Activated CD8-positive, alpha-beta memory T cell treated with anti-CD3 and anti-CD28 coated beads, Interleukin-2, amount 10 ng/mL, durations not matched to agents 7 days and 5 days (primary cell): ENCODE measurements around the gene PLBD2. TPM values are rescaled to one million over a fixed set of nuclear protein-coding genes. Genes with fewer than 3 reads are reported as not detected.

Experiments used
- ATAC-seq: fragments of 150-1000 bp; cut with Tn5 transposase; one replicate; pipeline ENCODE4 v1.10.0; 2021; ENCODE audit warnings: moderate library complexity
- CTCF ChIA-PET: fragments of 350-600 bp; sonication (Branson Sonifier 250); formaldehyde crosslinking; loops from one replicate; lab custom pipeline; 2021; ENCODE audit warnings: antibody characterized with exemption; lab: Charles Lee
- DNase-seq: peaks from one replicate; pipeline ENCODE4 v3.0.0-alpha.2; 2020
- H3K27ac Mint-ChIP-seq: one replicate; pipeline ENCODE4 v1.8.0; 2021; ENCODE audit warnings: mild to moderate bottlenecking, mixed read lengths
- H3K27me3 Mint-ChIP-seq: one replicate; pipeline ENCODE4 v1.8.0; 2021; ENCODE audit warnings: mixed read lengths
- H3K36me3 Mint-ChIP-seq: one replicate; pipeline ENCODE4 v1.8.0; 2021; ENCODE audit warnings: mild to moderate bottlenecking, mixed read lengths
- H3K4me1 Mint-ChIP-seq: one replicate; pipeline ENCODE4 v1.8.0; 2021; ENCODE audit warnings: mixed read lengths
- H3K4me3 Mint-ChIP-seq: one replicate; pipeline ENCODE4 v1.8.0; 2021; ENCODE audit warnings: mild to moderate bottlenecking, moderate library complexity, mixed read lengths
- H3K9me3 Mint-ChIP-seq: one replicate; pipeline ENCODE4 v1.8.0; 2022; ENCODE audit warnings: low read depth, mixed read lengths
- total RNA-seq, 2 experiments: library from RNA; stranded (reverse); gene quantifications; one replicate each; pipeline ENCODE4 v1.2.3, GENCODE V29; 2021

The PLBD2 gene
- total RNA-seq, 2 experiments from 2014 or later, result 11.2 to 12.5 TPM

GRCh38 chr12:113409462-113410124, 51.2 kb downstream of the PLBD2 start:
- no peak for DNase-seq
- CTCF ChIA-PET, result interaction anchor here (0.7 to 2.5 kb wide), 2 partner anchors 16 to 347 kb away, joined by 3 to 7 read pairs; no protein-coding TSS in a partner anchor
- ATAC-seq, result no peak
- Mint-ChIP-seq H3K9me3 (no peaks in the 10 kb centered on the region), H3K27me3 (peaks cover 14% of the 10 kb centered on the region), H3K4me3 (no peak overlapping the region), H3K4me1 (no peaks in the 10 kb centered on the region), H3K36me3 (no peaks in the 10 kb centered on the region), H3K27ac (no peak overlapping the region)

GRCh38 chr12:113413488-113413939, 55.1 kb downstream of the PLBD2 start:
- ATAC-seq (no peak), DNase-seq (no peak)
- Mint-ChIP-seq H3K27me3 (peaks cover 7% of the 10 kb centered on the region), H3K27ac (no peak overlapping the region), H3K4me1 (no peaks in the 10 kb centered on the region), H3K9me3 (no peaks in the 10 kb centered on the region), H3K4me3 (no peak overlapping the region), H3K36me3 (no peaks in the 10 kb centered on the region)
- CTCF ChIA-PET, result no interaction called here

- Mint-ChIP-seq H3K9me3 (no peaks in the 10 kb centered on the region), H3K27ac (no peak overlapping the region), H3K4me3 (no peak overlapping the region), H3K36me3 (no peaks in the 10 kb centered on the region), H3K27me3 (peaks cover 7% of the 10 kb centered on the region), H3K4me1 (no peaks in the 10 kb centered on the region)
- no peak for ATAC-seq
- CTCF ChIA-PET, result no interaction called here
- DNase-seq, result no peak
These were observed 56.2 kb downstream of the PLBD2 start for GRCh38 chr12:113414519-113415038.

GRCh38 chr12:113416091-113416754, 57.8 kb downstream of the PLBD2 start:
- ATAC-seq, result no peak
- no peak overlapping the region for H3K27ac Mint-ChIP-seq
- H3K36me3 Mint-ChIP-seq, result no peaks in the 10 kb centered on the region
- CTCF ChIA-PET, result interaction anchor here (1.2 kb wide), 1 partner anchor 9 kb away, joined by 4 read pairs; no protein-coding TSS in a partner anchor
- H3K27me3 Mint-ChIP-seq, result peaks cover 7% of the 10 kb centered on the region
- no peaks in the 10 kb centered on the region for H3K9me3 Mint-ChIP-seq
- no peak for DNase-seq
- H3K4me3 Mint-ChIP-seq, result no peak overlapping the region
- H3K4me1 Mint-ChIP-seq, result no peaks in the 10 kb centered on the region

GRCh38 chr12:113418213-113418879, 60.0 kb downstream of the PLBD2 start:
- CTCF ChIA-PET, result interaction anchor here (0.8 kb wide), 1 partner anchor 221 kb away, joined by 3 read pairs; no protein-coding TSS in a partner anchor
- Mint-ChIP-seq H3K9me3 (no peaks in the 10 kb centered on the region), H3K27ac (no peak overlapping the region), H3K27me3 (peaks cover 7% of the 10 kb centered on the region), H3K4me3 (no peak overlapping the region), H3K36me3 (no peaks in the 10 kb centered on the region), H3K4me1 (peaks cover 11% of the 10 kb centered on the region)
- DNase-seq, result no peak
- no peak for ATAC-seq

- H3K4me3 Mint-ChIP-seq, result no peak overlapping the region
- H3K36me3 Mint-ChIP-seq, result no peaks in the 10 kb centered on the region
- ATAC-seq, result no peak
- peaks cover 8% of the 10 kb centered on the region for H3K27me3 Mint-ChIP-seq
- peaks cover 12% of the 10 kb centered on the region for H3K4me1 Mint-ChIP-seq
- no peak for DNase-seq
- no peaks in the 10 kb centered on the region for H3K9me3 Mint-ChIP-seq
- H3K27ac Mint-ChIP-seq, result no peak overlapping the region
- CTCF ChIA-PET, result no interaction called here
These were observed 62.7 kb downstream of the PLBD2 start for GRCh38 chr12:113420996-113421595.

- H3K9me3 Mint-ChIP-seq, result no peaks in the 10 kb centered on the region
- peak within 1 kb of the TSS; percentile 82 for H3K27ac Mint-ChIP-seq
- H3K4me1 Mint-ChIP-seq, result peaks cover 13% of the 10 kb centered on the region
- ATAC-seq, result peak; percentile 87
- CTCF ChIA-PET, result no interaction called here
- peaks cover 12% of the 10 kb centered on the region for H3K27me3 Mint-ChIP-seq
- peak within 1 kb of the TSS; percentile 69 for H3K4me3 Mint-ChIP-seq
- H3K36me3 Mint-ChIP-seq, result no peaks in the 10 kb centered on the region
- DNase-seq, result peak; percentile 65
These were observed 63.9 kb downstream of the PLBD2 start, which contains the start of gene SDSL for GRCh38 chr12:113422030-113422885. TSS of gene SDSL (plus strand) at chr12:113422380. CDS start at chr12:113427983, 5,603 bp downstream.

- ATAC-seq (no peak), DNase-seq (no peak)
- Mint-ChIP-seq H3K27me3 (peaks cover 14% of the 10 kb centered on the region), H3K36me3 (no peaks in the 10 kb centered on the region), H3K9me3 (no peaks in the 10 kb centered on the region), H3K4me1 (peaks cover 13% of the 10 kb centered on the region), H3K27ac (no peak overlapping the region), H3K4me3 (no peak overlapping the region)
- CTCF ChIA-PET, result no interaction called here
These were observed 64.7 kb downstream of the PLBD2 start for GRCh38 chr12:113422886-113423669.

- H3K36me3 Mint-ChIP-seq, result no peaks in the 10 kb centered on the region
- ATAC-seq, result no peak
- DNase-seq, result no peak
- no peak overlapping the region for H3K4me3 Mint-ChIP-seq
- H3K9me3 Mint-ChIP-seq, result no peaks in the 10 kb centered on the region
- H3K27ac Mint-ChIP-seq, result no peak overlapping the region
- H3K27me3 Mint-ChIP-seq, result peaks cover 14% of the 10 kb centered on the region
- peaks cover 13% of the 10 kb centered on the region for H3K4me1 Mint-ChIP-seq
- CTCF ChIA-PET, result interaction anchor here (1.2 to 2.3 kb wide), 15 partner anchors 14 to 250 kb away, joined by 3 to 13 read pairs (median 6); no protein-coding TSS in a partner anchor
These were observed 66.1 kb downstream of the PLBD2 start for GRCh38 chr12:113424456-113424855.

- H3K36me3 Mint-ChIP-seq, result no peaks in the 10 kb centered on the region
- peaks cover 13% of the 10 kb centered on the region for H3K4me1 Mint-ChIP-seq
- ATAC-seq (peak; percentile 67), DNase-seq (peak; percentile 62)
- peaks cover 17% of the 10 kb centered on the region for H3K27me3 Mint-ChIP-seq
- H3K9me3 Mint-ChIP-seq, result peaks cover 3% of the 10 kb centered on the region
- CTCF ChIA-PET, result interaction anchor here (0.6 to 2.3 kb wide), 30 partner anchors 9 to 1480 kb away, joined by 3 to 13 read pairs (median 4); partner anchors contain the start of genes DDX54 and RITA1
- H3K4me3 Mint-ChIP-seq, result no peak overlapping the region
- H3K27ac Mint-ChIP-seq, result no peak overlapping the region
These were observed 66.8 kb downstream of the PLBD2 start for GRCh38 chr12:113424915-113425823.

- DNase-seq, result no peak
- ATAC-seq, result no peak
- H3K4me3 Mint-ChIP-seq, result no peak overlapping the region
- peaks cover 19% of the 10 kb centered on the region for H3K27me3 Mint-ChIP-seq
- H3K9me3 Mint-ChIP-seq, result peaks cover 4% of the 10 kb centered on the region
- peaks cover 13% of the 10 kb centered on the region for H3K4me1 Mint-ChIP-seq
- H3K36me3 Mint-ChIP-seq, result no peaks in the 10 kb centered on the region
- CTCF ChIA-PET, result interaction anchor here (0.6 to 2.3 kb wide), 28 partner anchors 8 to 350 kb away, joined by 3 to 13 read pairs (median 4); partner anchors contain the start of genes DDX54 and RITA1
- no peak overlapping the region for H3K27ac Mint-ChIP-seq
These were observed 67.6 kb downstream of the PLBD2 start for GRCh38 chr12:113425960-113426453.
